ENCODE results near the gene CAMSAP1. TPM values are rescaled to one million over a fixed set of nuclear protein-coding genes. Genes with fewer than 3 reads are reported as not detected.

Gene CAMSAP1
- total RNA-seq, 1 experiment from 2014 or later: 52.7 TPM

DNA sequence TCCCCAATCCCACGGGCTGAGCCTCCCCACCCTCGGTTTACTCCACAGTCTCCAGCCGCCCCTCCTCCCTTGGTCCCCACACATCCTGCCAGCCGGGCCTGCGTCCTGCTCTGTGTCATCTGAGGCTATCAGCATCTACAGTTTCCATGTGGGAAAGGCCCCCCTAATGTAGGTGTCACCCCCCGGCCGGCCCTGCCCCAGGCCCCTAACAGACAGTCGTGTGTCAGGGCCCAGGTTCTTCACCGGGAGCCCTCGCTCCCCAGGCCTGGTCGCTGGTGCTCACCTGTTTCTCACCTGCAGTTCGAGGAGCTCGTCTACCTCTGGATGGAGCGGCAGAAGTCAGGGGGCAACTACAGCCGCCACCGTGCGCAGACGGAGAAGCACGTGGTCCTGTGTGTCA lies 142.6 kb downstream of the CAMSAP1 start:
- H4K20me1 ChIP-seq (ENCODE audit: control insufficient read depth, insufficient read depth, insufficient read length): no peaks in the 10 kb centered on the region
- no peak overlapping the region for H3K56ac ChIP-seq (ENCODE audit: insufficient read length, low read depth, low read length)
- no peaks in the 10 kb centered on the region for H3K79me1 ChIP-seq (ENCODE audit: insufficient read depth, low read depth, low read length, poor library complexity, severe bottlenecking)
- no peak for DNase-seq
- no peak overlapping the region for H2BK12ac ChIP-seq (ENCODE audit: insufficient read length, low read depth, low read length)
- H3K79me2 ChIP-seq (ENCODE audit: insufficient read depth, low read length): no peaks in the 10 kb centered on the region
- H3K14ac ChIP-seq (ENCODE audit: insufficient read depth, low read length): no peak overlapping the region
- Mint-ChIP-seq H3K27ac (no peak overlapping the region), H3K4me1 (no peaks in the 10 kb centered on the region), H3K4me3 (no peak overlapping the region), H3K9me3 (peaks cover 12 to 22% of the 10 kb centered on the region in 2 experiments), H3K36me3 (ENCODE audit: insufficient read depth in 1 of 3, low read depth in 3 of 3) (peaks cover 0 to 10% (median 4%) of the 10 kb centered on the region in 3 experiments; a peak in 4 of 7 replicates), H3K27me3 (ENCODE audit: low read depth) (no peaks in the 10 kb centered on the region)
- H3K23ac ChIP-seq (ENCODE audit: insufficient read length, low read depth, low read length): no peak overlapping the region
- TF ChIP-seq, protein P1, sequence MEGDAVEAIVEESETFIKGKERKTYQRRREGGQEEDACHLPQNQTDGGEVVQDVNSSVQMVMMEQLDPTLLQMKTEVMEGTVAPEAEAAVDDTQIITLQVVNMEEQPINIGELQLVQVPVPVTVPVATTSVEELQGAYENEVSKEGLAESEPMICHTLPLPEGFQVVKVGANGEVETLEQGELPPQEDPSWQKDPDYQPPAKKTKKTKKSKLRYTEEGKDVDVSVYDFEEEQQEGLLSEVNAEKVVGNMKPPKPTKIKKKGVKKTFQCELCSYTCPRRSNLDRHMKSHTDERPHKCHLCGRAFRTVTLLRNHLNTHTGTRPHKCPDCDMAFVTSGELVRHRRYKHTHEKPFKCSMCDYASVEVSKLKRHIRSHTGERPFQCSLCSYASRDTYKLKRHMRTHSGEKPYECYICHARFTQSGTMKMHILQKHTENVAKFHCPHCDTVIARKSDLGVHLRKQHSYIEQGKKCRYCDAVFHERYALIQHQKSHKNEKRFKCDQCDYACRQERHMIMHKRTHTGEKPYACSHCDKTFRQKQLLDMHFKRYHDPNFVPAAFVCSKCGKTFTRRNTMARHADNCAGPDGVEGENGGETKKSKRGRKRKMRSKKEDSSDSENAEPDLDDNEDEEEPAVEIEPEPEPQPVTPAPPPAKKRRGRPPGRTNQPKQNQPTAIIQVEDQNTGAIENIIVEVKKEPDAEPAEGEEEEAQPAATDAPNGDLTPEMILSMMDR (conservative IDR thresholded peaks at IDR 0.05): no peak
- no peak overlapping the region for H2BK15ac ChIP-seq (ENCODE audit: low read depth, low read length)
- no peaks in the 10 kb centered on the region for H3K4me1 ChIP-seq (ENCODE audit: insufficient read depth, low read length)
- H2AK5ac ChIP-seq (ENCODE audit: insufficient read length, low read length): no peak overlapping the region
- no peaks in the 10 kb centered on the region for H3K27me3 ChIP-seq (ENCODE audit: insufficient read depth, low read length)
- peaks cover 4% of the 10 kb centered on the region for H3K9me3 ChIP-seq (ENCODE audit: control insufficient read depth, low read depth, low read length)
- WGBS (ENCODE audit: extremely low coverage, insufficient read length, low lambda C conversion rate): no CpG with 5 or more reads among the region's 19 CpGs
- no peak overlapping the region for H2AFZ ChIP-seq (ENCODE audit: low read length)
- H2BK20ac ChIP-seq (ENCODE audit: low read depth, low read length, poor library complexity, severe bottlenecking): no peak overlapping the region
- no peak overlapping the region for H4K91ac ChIP-seq (ENCODE audit: insufficient read length, low read depth, low read length)
- H2BK120ac ChIP-seq (ENCODE audit: low read depth, low read length, poor library complexity, severe bottlenecking): no peak overlapping the region
- no peak overlapping the region for H2BK5ac ChIP-seq (ENCODE audit: insufficient read length, low read length)
- H4K5ac ChIP-seq (ENCODE audit: insufficient read length, low read depth, low read length): no peak overlapping the region
- H3K23me2 ChIP-seq (ENCODE audit: insufficient read length, low read depth, low read length, poor library complexity, severe bottlenecking): no peaks in the 10 kb centered on the region
- no peak overlapping the region for H3T11ph ChIP-seq (ENCODE audit: low read length)
- no peak overlapping the region for H3K27ac ChIP-seq (ENCODE audit: insufficient read length, low read depth, low read length)
- H4K8ac ChIP-seq (replicated peaks; ENCODE audit: insufficient read length, low read depth, low read length): no peak overlapping the region
- no peak overlapping the region for H3K4ac ChIP-seq (ENCODE audit: low read depth, low read length)
- no peak overlapping the region for H3K4me2 ChIP-seq (ENCODE audit: insufficient read depth, insufficient read length, low read length)
- no peak overlapping the region for H3K18ac ChIP-seq (ENCODE audit: insufficient read length, low read depth, low read length)
- H3K9ac ChIP-seq (ENCODE audit: extremely low read depth, insufficient read length, low read length): no peak overlapping the region

Measured in H9 (cell line).